MM.1S (cell line): Measurements from ENCODE around the gene CREB3L1.

Experiments
- CTCF ChIP-seq: fragments of 300-600 bp; sonication (generic); IDR thresholded peaks from 2 replicates; pipeline ENCODE4 v1.5.1; 2016; ENCODE audit warnings: antibody characterized with exemption, low read length, mixed read lengths
- EZH2 ChIP-seq: fragments of 300-600 bp; sonication (generic); optimal IDR thresholded peaks from 2 replicates; pipeline ENCODE3; 2017; ENCODE audit warnings: low read depth, mild to moderate bottlenecking, antibody characterized with exemption, low read length, mixed read lengths

GRCh38 chr11:46265764-46266163 is 11.7 kb upstream of the CREB3L1 start:
- TF ChIP-seq CTCF, result no peak
- TF ChIP-seq EZH2, result no peak
